ENCODE data around the gene ME2. TPM values are rescaled to one million over a fixed set of nuclear protein-coding genes. Genes with fewer than 3 reads are reported as not detected.

Gene ME2
- total RNA-seq, 2 experiments from 2014 or later, result 39.0 to 62.0 TPM

- POLR2A ChIA-PET, result interaction anchor here (0.5 to 1.5 kb wide), 5 partner anchors 11 to 136 kb away, joined by 3 to 5 read pairs (median 4); no protein-coding TSS in a partner anchor
- peak within 1 kb of the TSS; percentile 100 for H2AFZ ChIP-seq (ENCODE audit: low read length)
- peak within 1 kb of the TSS; percentile 44 for H3K27ac ChIP-seq (ENCODE audit: low read depth, low read length, poor library complexity, severe bottlenecking)
- CTCF ChIA-PET (ENCODE audit: unreplicated experiment), result no interaction called here
- H3K36me3 ChIP-seq (ENCODE audit: insufficient read depth, low read length), result no peaks in the 10 kb centered on the region
- no peaks in the 10 kb centered on the region for H4K20me1 ChIP-seq (ENCODE audit: insufficient read depth, low read length)
- peaks cover 6% of the 10 kb centered on the region for H3K4me1 ChIP-seq (ENCODE audit: insufficient read depth, low read length, poor library complexity, severe bottlenecking)
- no peaks in the 10 kb centered on the region for H3K9me3 ChIP-seq (ENCODE audit: low read length)
- peak within 1 kb of the TSS; percentile 87 for H3K4me2 ChIP-seq (ENCODE audit: low read length)
- DNase-seq (ENCODE audit: low spot score), result peak; percentile 77
- no TSS peak for BruUV-seq (replicated peaks)
- H3K79me2 ChIP-seq (ENCODE audit: insufficient read depth, low read depth, low read length), result peaks cover 6% of the 10 kb centered on the region; the same call in 1 of the 2 replicates
- TF ChIP-seq EZH2phosphoT487 (IDR thresholded peaks at IDR 0.05; ENCODE audit: borderline replicate concordance, low read depth, low read length) (no peak), CTCF (conservative IDR thresholded peaks at IDR 0.05; ENCODE audit: low read length) (no peak)
- H3K9me2 ChIP-seq (ENCODE audit: insufficient read depth, low read length), result no peaks in the 10 kb centered on the region
- intact Hi-C loops (cut with micrococcal nuclease; ENCODE audit: unreplicated experiment), result loop anchor here (5.0 to 10.0 kb wide), 3 partner anchors 64 to 143 kb away; partner anchors contain the start of genes ME2, MRO and SMAD4
- peak within 1 kb of the TSS; percentile 85 for H3K4me3 ChIP-seq (ENCODE audit: low read depth, low read length, poor library complexity, severe bottlenecking)
Measured at GRCh38 chr18:50967714-50968661, 89.1 kb downstream of the ME2 start, which contains the start of gene ELAC1. Gene ELAC1 (plus strand): TSS chr18:50968040. CDS start chr18:50974405, 6,365 bp downstream.

GRCh38 chr18:50969448-50969847, 90.5 kb downstream of the ME2 start:
- no peaks in the 10 kb centered on the region for H3K9me2 ChIP-seq (ENCODE audit: insufficient read depth, low read length)
- peak overlapping the region; percentile 64 for H3K4me2 ChIP-seq (ENCODE audit: low read length)
- H3K79me2 ChIP-seq (ENCODE audit: insufficient read depth, low read depth, low read length), result peaks cover 6% of the 10 kb centered on the region; the same call in 1 of the 2 replicates
- H3K9me3 ChIP-seq (ENCODE audit: low read length), result no peaks in the 10 kb centered on the region
- no peak overlapping the region for H3K27ac ChIP-seq (ENCODE audit: low read depth, low read length, poor library complexity, severe bottlenecking)
- H3K36me3 ChIP-seq (ENCODE audit: insufficient read depth, low read length), result no peaks in the 10 kb centered on the region; the same call in 1 of the 2 replicates
- peaks cover 6% of the 10 kb centered on the region for H3K4me1 ChIP-seq (ENCODE audit: insufficient read depth, low read length, poor library complexity, severe bottlenecking)
- DNase-seq (ENCODE audit: low spot score), result no peak
- peak overlapping the region; percentile 85 for H3K4me3 ChIP-seq (ENCODE audit: low read depth, low read length, poor library complexity, severe bottlenecking)
- no peaks in the 10 kb centered on the region for H4K20me1 ChIP-seq (ENCODE audit: insufficient read depth, low read length)
- TF ChIP-seq EZH2phosphoT487 (IDR thresholded peaks at IDR 0.05; ENCODE audit: borderline replicate concordance, low read depth, low read length) (no peak), CTCF (conservative IDR thresholded peaks at IDR 0.05; ENCODE audit: low read length) (no peak)
- intact Hi-C loops (cut with micrococcal nuclease; ENCODE audit: unreplicated experiment), result loop anchor here (5.0 to 10.0 kb wide), 3 partner anchors 63 to 145 kb away; partner anchors contain the start of genes ME2, MRO and SMAD4
- CTCF ChIA-PET (ENCODE audit: unreplicated experiment), result no interaction called here
- POLR2A ChIA-PET, result no interaction called here
- BruUV-seq (replicated peaks), result no TSS peak
- no peak overlapping the region for H2AFZ ChIP-seq (ENCODE audit: low read length)

All from OCI-LY7 (cell line).